HPDE6-E6E7 (cell line): ENCODE data around the gene AK8.
"Not testable (repeated sequence)": the region's sequence is repeated elsewhere in the genome, so short reads cannot be mapped to it uniquely, and the experiment has no call there.

ENCODE experiments used
- DNase-seq: peaks from one replicate; pipeline ENCODE4 v3.0.0; 2011; ENCODE audit warnings: missing footprints; ENCODE audit errors: extremely low spot score

AK8 gene

GRCh38 chr9:132711846-132712245 is 166.2 kb downstream of the AK8 start:
- no peak for DNase-seq

- DNase-seq, result not testable (repeated sequence)
Measured at GRCh38 chr9:132711152-132711551, 166.9 kb downstream of the AK8 start.

GRCh38 chr9:132710333-132710732 is 167.8 kb downstream of the AK8 start:
- DNase-seq, result no peak

- DNase-seq, result no peak
Measured at GRCh38 chr9:132708769-132709430, 169.2 kb downstream of the AK8 start.

- no peak for DNase-seq
Measured at GRCh38 chr9:132708239-132708638, 169.8 kb downstream of the AK8 start.

- DNase-seq, result no peak
Measured at GRCh38 chr9:132703336-132703735, 174.7 kb downstream of the AK8 start.

GRCh38 chr9:132702254-132702653 is 175.8 kb downstream of the AK8 start:
- DNase-seq, result no peak

GRCh38 chr9:132699956-132700355 is 178.1 kb downstream of the AK8 start:
- no peak for DNase-seq

GRCh38 chr9:132698989-132699388 is 179.1 kb downstream of the AK8 start:
- DNase-seq, result no peak

GRCh38 chr9:132697230-132697629 is 180.9 kb downstream of the AK8 start:
- no peak for DNase-seq

GRCh38 chr9:132694144-132694543 is 183.9 kb downstream of the AK8 start:
- no peak for DNase-seq

- DNase-seq, result no peak
Measured at GRCh38 chr9:132690696-132691095, 187.4 kb downstream of the AK8 start.

GRCh38 chr9:132683873-132684272 is 194.2 kb downstream of the AK8 start:
- no peak for DNase-seq

GRCh38 chr9:132681561-132681960 is 196.5 kb downstream of the AK8 start:
- DNase-seq, result no peak

- DNase-seq, result no peak
Measured at GRCh38 chr9:132679946-132680625, 198.0 kb downstream of the AK8 start.

- DNase-seq, result no peak
Measured at GRCh38 chr9:132677976-132678375, 200.1 kb downstream of the AK8 start.
